Cardiac fibroblast (primary cell): ENCODE measurements around the gene CTNND2.

Source experiments
- DNase-seq, 2 donors: peaks; one replicate each; pipeline versions ENCODE4 v3.0.0 to v3.0.0-alpha.2; 2010; ENCODE audit warnings: low read depth in 2 of 2
- H3K4me3 ChIP-seq, 2 donors: replicated peaks in 1 of 2; 1 replicate in 1 of 2; 2 replicates in 1 of 2; pipeline ENCODE4 v1.5.1; 2011; ENCODE audit warnings: low read depth in 2 of 2, low read length in 2 of 2, mild to moderate bottlenecking in 2 of 2, moderate library complexity in 1 of 2
- CTCF ChIP-seq: IDR thresholded peaks from one replicate; pipeline ENCODE4 v1.5.1; 2011; ENCODE audit warnings: low read depth, mild to moderate bottlenecking, low read length, inconsistent platforms

Gene CTNND2

GRCh38 chr5:11056560-11056959 is 847.7 kb downstream of the CTNND2 start:
- DNase-seq: no peak
- H3K4me3 ChIP-seq: no peak overlapping the region
- no peak for TF ChIP-seq CTCF

- DNase-seq: no peak
- H3K4me3 ChIP-seq: no peak overlapping the region
- TF ChIP-seq CTCF: no peak
These were observed 850.2 kb downstream of the CTNND2 start for GRCh38 chr5:11054014-11054413.

GRCh38 chr5:11052871-11053270 is 851.4 kb downstream of the CTNND2 start:
- no peak for DNase-seq
- TF ChIP-seq CTCF: no peak
- no peak overlapping the region for H3K4me3 ChIP-seq

GRCh38 chr5:11050596-11051304 is 853.5 kb downstream of the CTNND2 start:
- DNase-seq: no peak
- no peak overlapping the region for H3K4me3 ChIP-seq
- no peak for TF ChIP-seq CTCF

- no peak overlapping the region for H3K4me3 ChIP-seq
- TF ChIP-seq CTCF: no peak
- DNase-seq: no peak
These were observed 855.5 kb downstream of the CTNND2 start for GRCh38 chr5:11048760-11049159.

- no peak overlapping the region for H3K4me3 ChIP-seq
- DNase-seq: no peak
- TF ChIP-seq CTCF: no peak
These were observed 856.6 kb downstream of the CTNND2 start for GRCh38 chr5:11047625-11048024.

GRCh38 chr5:11047030-11047429 is 857.2 kb downstream of the CTNND2 start:
- no peak for DNase-seq
- H3K4me3 ChIP-seq: no peak overlapping the region
- no peak for TF ChIP-seq CTCF
